GM18511 (cell line): Measurements from ENCODE around the gene DNAJB7.
"Not testable (repeated sequence)": the region's sequence is repeated elsewhere in the genome, so short reads cannot be mapped to it uniquely, and the experiment has no call there.

Experiments
- ATAC-seq: cut with Tn5 transposase; IDR thresholded peaks from one replicate; pipeline ENCODE4 v1.9.1; 2021; ENCODE audit warnings: mild to moderate bottlenecking, moderate library complexity; ENCODE audit not compliant: unreplicated experiment

DNAJB7 gene

GRCh38 chr22:40862013-40862412 lies at the start of gene DNAJB7:
TSS of gene DNAJB7 (minus strand) at chr22:40862113. CDS start at chr22:40861994, 119 bp downstream.
- ATAC-seq = no peak

- no peak for ATAC-seq
Measured at GRCh38 chr22:40908895-40909294, 47.0 kb upstream of the DNAJB7 start.

GRCh38 chr22:40904101-40904500 lies 42.2 kb upstream of the DNAJB7 start:
- ATAC-seq = no peak

GRCh38 chr22:40898850-40899357 lies 37.0 kb upstream of the DNAJB7 start:
- no peak for ATAC-seq

GRCh38 chr22:40894417-40894816 lies 32.5 kb upstream of the DNAJB7 start:
- no peak for ATAC-seq

- no peak for ATAC-seq
Measured at GRCh38 chr22:40890881-40891280, 29.0 kb upstream of the DNAJB7 start.

GRCh38 chr22:40889116-40889515 lies 27.2 kb upstream of the DNAJB7 start:
- no peak for ATAC-seq

GRCh38 chr22:40878922-40879321 lies 17.0 kb upstream of the DNAJB7 start:
- ATAC-seq = no peak

- no peak for ATAC-seq
Measured at GRCh38 chr22:40877488-40877887, 15.6 kb upstream of the DNAJB7 start.

- no peak for ATAC-seq
Measured at GRCh38 chr22:40876907-40877306, 15.0 kb upstream of the DNAJB7 start.

- no peak for ATAC-seq
Measured at GRCh38 chr22:40875111-40875510, 13.2 kb upstream of the DNAJB7 start.

- no peak for ATAC-seq
Measured at GRCh38 chr22:40874016-40874415, 12.1 kb upstream of the DNAJB7 start.

GRCh38 chr22:40868379-40868778 lies 6.5 kb upstream of the DNAJB7 start:
- ATAC-seq = not testable (repeated sequence)

GRCh38 chr22:40867109-40867508 lies 5.2 kb upstream of the DNAJB7 start:
- ATAC-seq = no peak

- no peak for ATAC-seq
Measured at GRCh38 chr22:40862537-40862936, 624 bp upstream of the DNAJB7 start.

- no peak for ATAC-seq
Measured at GRCh38 chr22:40857309-40857855, 4.5 kb downstream of the DNAJB7 start.

GRCh38 chr22:40856513-40857308 lies 5.2 kb downstream of the DNAJB7 start, which contains the start of the genes ST13 and XPNPEP3:
TSS of gene ST13 (minus strand) at chr22:40856639. CDS start at chr22:40856540, 99 bp downstream.
TSS of gene XPNPEP3 (plus strand) at chr22:40857148. CDS start at chr22:40857182, 34 bp downstream.
- ATAC-seq = peak; percentile 95

- peak; percentile 24 for ATAC-seq
Measured at GRCh38 chr22:40855979-40856512, 5.9 kb downstream of the DNAJB7 start.

- ATAC-seq = no peak
Measured at GRCh38 chr22:40855071-40855978, 6.6 kb downstream of the DNAJB7 start.

GRCh38 chr22:40853961-40854360 lies 8.0 kb downstream of the DNAJB7 start:
- no peak for ATAC-seq

GRCh38 chr22:40853333-40853732 lies 8.6 kb downstream of the DNAJB7 start:
- ATAC-seq = no peak
